Measurements from ENCODE around the gene P2RY6.

DNA sequence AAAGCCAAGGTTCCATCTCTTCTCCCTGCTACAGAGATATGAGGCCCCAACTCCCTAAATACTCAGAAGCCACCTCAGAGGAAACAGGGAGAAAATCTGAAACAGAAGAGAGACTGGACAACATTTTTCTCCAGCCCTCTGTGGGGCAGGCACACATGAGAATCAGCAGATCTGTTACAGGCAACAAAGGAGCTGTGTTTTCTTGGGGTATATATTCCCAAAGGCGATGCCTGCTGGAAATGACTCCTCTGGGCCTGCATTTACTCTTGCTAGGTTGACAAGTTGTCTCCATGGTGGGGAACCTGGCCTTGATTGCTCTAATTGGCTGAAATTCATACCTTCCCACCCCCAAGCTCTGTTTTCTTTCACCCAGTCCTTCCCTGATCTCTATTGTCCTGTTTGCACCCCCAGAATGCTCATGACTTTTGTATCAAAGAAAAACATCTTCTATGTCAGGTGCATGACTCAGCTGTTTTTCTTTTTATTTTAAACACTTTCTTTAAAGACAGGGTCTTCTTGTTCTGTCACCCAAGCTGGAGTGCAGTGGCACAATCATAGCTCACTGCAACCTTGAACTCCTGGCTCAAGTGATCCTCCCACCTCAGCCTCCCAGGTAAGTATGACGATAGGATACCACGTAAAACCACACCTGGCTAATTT is 23.5 kb upstream of the P2RY6 start:
- TF ChIP-seq, protein P1, sequence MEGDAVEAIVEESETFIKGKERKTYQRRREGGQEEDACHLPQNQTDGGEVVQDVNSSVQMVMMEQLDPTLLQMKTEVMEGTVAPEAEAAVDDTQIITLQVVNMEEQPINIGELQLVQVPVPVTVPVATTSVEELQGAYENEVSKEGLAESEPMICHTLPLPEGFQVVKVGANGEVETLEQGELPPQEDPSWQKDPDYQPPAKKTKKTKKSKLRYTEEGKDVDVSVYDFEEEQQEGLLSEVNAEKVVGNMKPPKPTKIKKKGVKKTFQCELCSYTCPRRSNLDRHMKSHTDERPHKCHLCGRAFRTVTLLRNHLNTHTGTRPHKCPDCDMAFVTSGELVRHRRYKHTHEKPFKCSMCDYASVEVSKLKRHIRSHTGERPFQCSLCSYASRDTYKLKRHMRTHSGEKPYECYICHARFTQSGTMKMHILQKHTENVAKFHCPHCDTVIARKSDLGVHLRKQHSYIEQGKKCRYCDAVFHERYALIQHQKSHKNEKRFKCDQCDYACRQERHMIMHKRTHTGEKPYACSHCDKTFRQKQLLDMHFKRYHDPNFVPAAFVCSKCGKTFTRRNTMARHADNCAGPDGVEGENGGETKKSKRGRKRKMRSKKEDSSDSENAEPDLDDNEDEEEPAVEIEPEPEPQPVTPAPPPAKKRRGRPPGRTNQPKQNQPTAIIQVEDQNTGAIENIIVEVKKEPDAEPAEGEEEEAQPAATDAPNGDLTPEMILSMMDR (IDR thresholded peaks at IDR 0.05; ENCODE audit: borderline replicate concordance, extremely low read depth, low read length, poor library complexity, severe bottlenecking): no peak
- TF ChIP-seq EZH2 (IDR thresholded peaks at IDR 0.05; ENCODE audit: borderline replicate concordance, low read depth, low read length, severe bottlenecking): no peak

All from DND-41 (cell line).